H9 (cell line): Measurements from ENCODE around the gene BARX1. TPM values are rescaled to one million over a fixed set of nuclear protein-coding genes. Genes with fewer than 3 reads are reported as not detected.

ENCODE experiments used
- DNase-seq: peaks from one replicate; pipeline ENCODE4 v3.0.0-alpha.2; 2017
- H2AFZ ChIP-seq: one replicate; pipeline ENCODE4 v1.6.1; 2013; ENCODE audit warnings: mild to moderate bottlenecking, low read length, control low read depth, moderate library complexity
- H2AK5ac ChIP-seq: 2 replicates; pipeline ENCODE4 v1.6.1; 2013; ENCODE audit warnings: low read length, control low read depth, mixed read lengths; ENCODE audit not compliant: insufficient read length
- H2BK120ac ChIP-seq: one replicate; pipeline ENCODE4 v1.6.1; 2013; ENCODE audit warnings: low read depth, mild to moderate bottlenecking, low read length, control low read depth, inconsistent platforms; ENCODE audit not compliant: poor library complexity, severe bottlenecking
- H2BK12ac ChIP-seq: 2 replicates; pipeline ENCODE4 v1.6.1; 2013; ENCODE audit warnings: low read length, control low read depth, mixed read lengths, low read depth; ENCODE audit not compliant: insufficient read length
- H2BK15ac ChIP-seq: 2 replicates; pipeline ENCODE4 v1.6.1; 2013; ENCODE audit warnings: low read depth, low read length, control low read depth
- H2BK20ac ChIP-seq: one replicate; pipeline ENCODE4 v1.6.1; 2013; ENCODE audit warnings: low read depth, mild to moderate bottlenecking, low read length, control low read depth, inconsistent platforms; ENCODE audit not compliant: poor library complexity, severe bottlenecking
- H2BK5ac ChIP-seq: 2 replicates; pipeline ENCODE4 v1.6.1; 2013; ENCODE audit warnings: low read length, control low read depth, mixed read lengths; ENCODE audit not compliant: insufficient read length
- H3K14ac ChIP-seq: 2 replicates; pipeline ENCODE4 v1.6.1; 2013; ENCODE audit warnings: low read length, control low read depth; ENCODE audit not compliant: insufficient read depth
- H3K18ac ChIP-seq: 2 replicates; pipeline ENCODE4 v1.6.1; 2013; ENCODE audit warnings: low read depth, mild to moderate bottlenecking, mixed read lengths, low read length, control low read depth; ENCODE audit not compliant: insufficient read length
- H3K23ac ChIP-seq: 2 replicates; pipeline ENCODE4 v1.6.1; 2013; ENCODE audit warnings: low read length, control low read depth, mixed read lengths, low read depth; ENCODE audit not compliant: insufficient read length
- H3K23me2 ChIP-seq: 2 replicates; pipeline ENCODE4 v1.6.1; 2013; ENCODE audit warnings: low read depth, mild to moderate bottlenecking, mixed read lengths, low read length, control low read depth; ENCODE audit not compliant: insufficient read length, poor library complexity, severe bottlenecking
- H3K27ac ChIP-seq: 2 replicates; pipeline ENCODE4 v1.5.1; 2013; ENCODE audit warnings: low read length, control low read depth, mixed read lengths, low read depth; ENCODE audit not compliant: insufficient read length
- H3K27me3 ChIP-seq: 2 replicates; pipeline ENCODE4 v1.6.1; 2013; ENCODE audit warnings: low read length, control low read depth, inconsistent platforms; ENCODE audit not compliant: insufficient read depth
- H3K4ac ChIP-seq: 2 replicates; pipeline ENCODE4 v1.6.1; 2013; ENCODE audit warnings: low read depth, mild to moderate bottlenecking, control low read depth, inconsistent platforms, low read length, moderate library complexity
- H3K4me1 ChIP-seq: 2 replicates; pipeline ENCODE4 v1.6.1; 2013; ENCODE audit warnings: low read length, control low read depth, inconsistent platforms; ENCODE audit not compliant: insufficient read depth
- H3K4me2 ChIP-seq: 2 replicates; pipeline ENCODE4 v1.6.1; 2013; ENCODE audit warnings: low read length, control low read depth, mixed read lengths; ENCODE audit not compliant: insufficient read length, insufficient read depth
- H3K56ac ChIP-seq: 2 replicates; pipeline ENCODE4 v1.6.1; 2013; ENCODE audit warnings: low read depth, mild to moderate bottlenecking, mixed read lengths, low read length, control low read depth; ENCODE audit not compliant: insufficient read length
- H3K79me1 ChIP-seq: 2 replicates; pipeline ENCODE4 v1.6.1; 2013; ENCODE audit warnings: low read depth, mild to moderate bottlenecking, moderate library complexity, low read length, control low read depth, inconsistent platforms; ENCODE audit not compliant: insufficient read depth, poor library complexity, severe bottlenecking
- H3K79me2 ChIP-seq: 2 replicates; pipeline ENCODE4 v1.6.1; 2013; ENCODE audit warnings: low read length, control low read depth, inconsistent platforms; ENCODE audit not compliant: insufficient read depth
- H3K9ac ChIP-seq: 2 replicates; pipeline ENCODE4 v1.6.1; 2013; ENCODE audit warnings: low read length, control low read depth, mixed read lengths; ENCODE audit not compliant: insufficient read length; ENCODE audit errors: extremely low read depth
- H3K9me3 ChIP-seq: one replicate; pipeline ENCODE4 v1.6.1; 2013; ENCODE audit warnings: low read depth, low read length, inconsistent platforms; ENCODE audit not compliant: control insufficient read depth
- H3T11ph ChIP-seq: one replicate; pipeline ENCODE4 v1.6.1; 2013; ENCODE audit warnings: mild to moderate bottlenecking, low read length, control low read depth, inconsistent platforms
- H4K20me1 ChIP-seq: one replicate; pipeline ENCODE4 v1.6.1; 2013; ENCODE audit not compliant: control insufficient read depth, insufficient read length, insufficient read depth
- H4K5ac ChIP-seq: 2 replicates; pipeline ENCODE4 v1.6.1; 2013; ENCODE audit warnings: low read depth, mild to moderate bottlenecking, mixed read lengths, low read length, control low read depth; ENCODE audit not compliant: insufficient read length
- H4K8ac ChIP-seq: replicated peaks from 2 replicates; pipeline ENCODE4 v1.6.1; 2013; ENCODE audit warnings: low read length, control low read depth, mixed read lengths, low read depth; ENCODE audit not compliant: insufficient read length
- H4K91ac ChIP-seq: 2 replicates; pipeline ENCODE4 v1.6.1; 2013; ENCODE audit warnings: low read depth, mild to moderate bottlenecking, moderate library complexity, mixed read lengths, low read length, control low read depth; ENCODE audit not compliant: insufficient read length
- H3K27ac Mint-ChIP-seq, 3 experiments: 2 replicates in 2 of 3; 3 replicates in 1 of 3; pipeline ENCODE4 v1.8.0; 2020 to 2021; ENCODE audit warnings: mixed read lengths in 3 of 3, mild to moderate bottlenecking in 1 of 3, moderate library complexity in 1 of 3
- H3K27me3 Mint-ChIP-seq: 2 replicates; pipeline ENCODE4 v1.8.0; 2021; ENCODE audit warnings: low read depth, mild to moderate bottlenecking, moderate library complexity, mixed read lengths
- H3K36me3 Mint-ChIP-seq, 3 experiments: 2 replicates in 2 of 3; 3 replicates in 1 of 3; pipeline ENCODE4 v1.8.0; 2020 to 2021; ENCODE audit warnings: low read depth in 3 of 3, mixed read lengths in 3 of 3; ENCODE audit not compliant: insufficient read depth in 1 of 3
- H3K4me1 Mint-ChIP-seq, 2 experiments: 2 replicates each; pipeline ENCODE4 v1.8.0; 2020; ENCODE audit warnings: mixed read lengths in 2 of 2
- H3K4me3 Mint-ChIP-seq, 2 experiments: 2 replicates in 1 of 2; 3 replicates in 1 of 2; pipeline ENCODE4 v1.8.0; 2020 to 2021; ENCODE audit warnings: mild to moderate bottlenecking in 2 of 2, mixed read lengths in 2 of 2, moderate library complexity in 1 of 2
- H3K9me3 Mint-ChIP-seq, 2 experiments: 2 replicates in 1 of 2; 3 replicates in 1 of 2; pipeline ENCODE4 v1.8.0; 2020; ENCODE audit warnings: mild to moderate bottlenecking in 2 of 2, mixed read lengths in 2 of 2, moderate library complexity in 1 of 2
- CTCF ChIP-seq: fragments of 200-600 bp; sonication (generic); conservative IDR thresholded peaks from 3 replicates; pipeline ENCODE4 v1.8.0; 2021; ENCODE audit warnings: antibody characterized with exemption, mild to moderate bottlenecking
- WGBS: extraction: QIAGEN DNeasy Blood & Tissue Kit; methylation state at CpG from one replicate; pipeline ENCODE4 v1.1.7; 2013; ENCODE audit warnings: missing lambda C conversion rate, low lambda C conversion rate, mixed read lengths; ENCODE audit not compliant: insufficient read length; ENCODE audit errors: extremely low coverage; 5-methylcytosine and 5-hydroxymethylcytosine counted together
- total RNA-seq: library from RNA; stranded (reverse); gene quantifications from 2 replicates; pipeline ENCODE4 v1.2.1, GENCODE V29; 2021

The BARX1 gene
- total RNA-seq, 1 experiment from 2014 or later, result 1.2 TPM

DNA sequence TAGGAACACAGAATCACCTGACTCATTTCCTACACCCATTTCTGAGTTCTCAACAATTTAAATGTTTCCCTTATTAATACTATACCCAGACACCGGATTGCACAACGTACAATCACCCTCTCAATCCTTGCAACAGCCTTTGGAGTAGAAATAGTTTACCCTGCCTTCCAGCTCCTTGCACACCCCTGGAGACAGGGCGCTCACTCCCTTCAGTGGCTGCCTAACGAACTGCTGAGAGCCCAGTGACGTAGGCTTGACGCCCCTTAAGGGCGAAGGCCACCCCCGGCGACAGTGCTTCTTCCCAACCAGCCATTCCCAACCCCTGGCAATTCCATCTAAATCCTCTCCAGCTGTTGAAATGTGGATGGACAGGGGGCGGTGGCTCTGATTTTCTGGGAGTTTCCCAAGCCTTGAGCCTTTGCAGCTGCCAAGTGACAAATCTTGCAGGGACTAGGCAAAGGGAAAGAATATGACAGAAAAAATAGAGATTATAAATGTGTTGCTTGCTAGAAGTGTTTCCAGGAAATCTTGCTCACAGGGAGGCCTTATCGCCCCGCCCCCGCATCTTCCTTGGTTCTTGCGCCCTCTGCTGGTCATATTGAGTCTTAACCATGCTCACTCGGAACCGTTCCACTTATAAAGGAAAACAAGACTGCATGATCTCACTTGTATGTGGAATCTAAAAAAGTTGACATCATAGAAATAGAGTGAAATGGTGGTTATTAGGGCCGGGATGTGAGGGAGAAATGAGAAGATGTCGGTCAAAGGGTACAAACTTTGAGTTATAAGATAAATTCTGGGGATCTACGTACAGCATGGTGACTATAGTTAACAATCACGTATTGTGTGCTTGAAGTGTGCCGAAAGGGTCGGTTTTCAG lies 7.6 kb upstream of the BARX1 start:
- TF ChIP-seq CTCF, result peak; percentile 88
- Histone ChIP-seq H2AFZ (no peak overlapping the region), H3K4me2 (no peak overlapping the region), H2BK20ac (no peak overlapping the region), H4K5ac (no peak overlapping the region), H2AK5ac (no peak overlapping the region), H3K23ac (no peak overlapping the region), H3K9ac (no peak overlapping the region), H2BK5ac (no peak overlapping the region), H2BK12ac (no peak overlapping the region), H3K23me2 (peaks cover 10% of the 10 kb centered on the region), H3T11ph (no peak overlapping the region), H3K27ac (no peak overlapping the region), H3K79me2 (no peaks in the 10 kb centered on the region), H3K79me1 (no peaks in the 10 kb centered on the region), H4K91ac (no peak overlapping the region), H4K20me1 (no peaks in the 10 kb centered on the region), H3K4ac (no peak overlapping the region), H3K4me1 (no peaks in the 10 kb centered on the region), H3K14ac (no peak overlapping the region), H3K9me3 (no peaks in the 10 kb centered on the region), H2BK120ac (no peak overlapping the region), H3K27me3 (peaks cover 41% of the 10 kb centered on the region), H4K8ac (no peak overlapping the region), H3K18ac (no peak overlapping the region), H2BK15ac (no peak overlapping the region), H3K56ac (no peak overlapping the region)
- H3K27me3 Mint-ChIP-seq, result peaks cover 55% of the 10 kb centered on the region
- H3K4me3 Mint-ChIP-seq, result no peak overlapping the region
- DNase-seq, result peak; percentile 72
- no CpG with 5 or more reads among the region's 22 CpGs for WGBS
- no peaks in the 10 kb centered on the region for H3K36me3 Mint-ChIP-seq
- H3K9me3 Mint-ChIP-seq, result no peaks in the 10 kb centered on the region
- peaks cover 10 to 24% of the 10 kb centered on the region in 2 experiments for H3K4me1 Mint-ChIP-seq
- H3K27ac Mint-ChIP-seq, result no peak overlapping the region
